Stimulated activated CD8-positive, alpha-beta memory T cell treated with anti-CD3 and anti-CD28 coated beads, Interleukin-4, amount 100 ng/mL, for 24 hours (primary cell): ENCODE results near the gene CMTM3.
"Not testable (repeated sequence)": the region's sequence is repeated elsewhere in the genome, so short reads cannot be mapped to it uniquely, and the experiment has no call there.

Experiments
- DNase-seq: peaks from one replicate; pipeline ENCODE4 v3.0.0-alpha.2; 2020; ENCODE audit warnings: low read depth

The CMTM3 gene

DNA sequence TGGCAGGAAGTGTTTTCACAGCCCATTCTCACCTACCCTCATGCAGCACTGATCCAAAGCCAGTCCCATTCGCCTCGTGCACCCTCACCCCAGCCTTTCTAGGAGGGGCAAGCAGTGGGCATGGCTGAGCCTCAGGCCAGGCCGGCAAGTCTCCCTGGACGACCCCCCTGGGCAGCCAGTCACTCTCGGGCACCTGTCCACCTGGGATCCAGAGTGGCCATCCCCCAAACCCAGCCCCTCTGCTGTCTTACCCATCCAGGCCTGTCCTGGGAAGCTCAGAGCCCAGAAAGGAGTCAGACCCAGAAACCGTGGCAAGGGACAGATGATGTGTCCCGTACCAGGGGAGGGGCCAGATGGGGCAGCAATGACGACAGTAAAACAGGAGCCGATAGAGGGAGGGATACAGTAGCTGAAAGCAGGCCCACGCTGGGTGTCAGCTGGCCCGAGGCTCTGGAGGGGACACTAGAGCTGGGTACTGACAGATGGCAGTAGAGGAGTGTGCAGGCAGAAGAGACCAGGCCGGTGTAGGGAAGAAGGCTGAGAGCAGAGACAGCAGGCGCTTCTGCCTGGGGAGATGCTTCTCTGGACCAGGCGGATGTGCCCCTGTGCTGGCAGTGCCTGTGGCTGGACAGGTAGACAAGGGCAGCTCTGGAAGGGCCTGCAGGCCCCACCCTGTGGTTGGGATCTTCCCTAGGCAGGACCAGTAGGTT lies 5.8 kb downstream of the CMTM3 start:
- no peak for DNase-seq

DNA sequence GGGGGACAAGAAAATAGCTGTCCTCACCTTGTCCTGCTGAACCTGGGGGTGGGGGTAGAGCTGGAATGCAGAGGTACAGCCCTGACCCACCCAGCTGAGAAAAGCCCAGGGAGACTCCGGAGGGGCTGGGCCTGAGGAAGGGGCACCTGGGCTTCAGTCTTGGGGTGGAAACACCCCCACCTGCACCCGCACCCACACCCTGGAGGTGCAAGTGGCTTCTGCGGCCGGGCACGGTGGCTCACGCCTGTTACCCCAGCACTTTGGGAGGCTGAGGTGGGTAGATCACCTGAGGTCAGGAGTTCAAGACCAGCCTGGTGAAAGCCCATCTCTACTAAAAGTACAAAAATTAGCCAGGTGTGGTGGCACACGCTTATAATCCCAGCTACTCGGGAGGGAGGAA lies 7.4 kb downstream of the CMTM3 start:
- not testable (repeated sequence) for DNase-seq

DNA sequence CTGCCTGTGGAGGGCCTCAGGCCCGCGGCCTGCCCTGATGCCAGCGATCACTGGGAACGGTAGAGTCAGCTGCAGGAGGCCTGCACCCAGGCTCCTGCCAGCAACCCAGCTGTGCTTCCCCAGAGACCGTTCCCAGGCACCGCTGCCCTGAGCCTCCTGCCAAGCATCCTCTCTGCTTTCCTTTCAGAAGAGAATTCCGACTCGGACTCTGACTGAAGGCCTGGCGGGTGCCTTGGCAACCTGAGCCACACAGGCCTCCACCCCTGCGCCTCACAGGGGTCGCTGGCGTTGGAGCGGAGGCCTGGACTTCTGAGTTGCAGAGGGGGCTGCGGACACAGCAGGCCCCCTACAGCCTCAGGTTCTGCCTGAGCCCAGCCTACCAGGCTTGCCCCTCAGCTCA lies 7.9 kb downstream of the CMTM3 start:
- no peak for DNase-seq

DNA sequence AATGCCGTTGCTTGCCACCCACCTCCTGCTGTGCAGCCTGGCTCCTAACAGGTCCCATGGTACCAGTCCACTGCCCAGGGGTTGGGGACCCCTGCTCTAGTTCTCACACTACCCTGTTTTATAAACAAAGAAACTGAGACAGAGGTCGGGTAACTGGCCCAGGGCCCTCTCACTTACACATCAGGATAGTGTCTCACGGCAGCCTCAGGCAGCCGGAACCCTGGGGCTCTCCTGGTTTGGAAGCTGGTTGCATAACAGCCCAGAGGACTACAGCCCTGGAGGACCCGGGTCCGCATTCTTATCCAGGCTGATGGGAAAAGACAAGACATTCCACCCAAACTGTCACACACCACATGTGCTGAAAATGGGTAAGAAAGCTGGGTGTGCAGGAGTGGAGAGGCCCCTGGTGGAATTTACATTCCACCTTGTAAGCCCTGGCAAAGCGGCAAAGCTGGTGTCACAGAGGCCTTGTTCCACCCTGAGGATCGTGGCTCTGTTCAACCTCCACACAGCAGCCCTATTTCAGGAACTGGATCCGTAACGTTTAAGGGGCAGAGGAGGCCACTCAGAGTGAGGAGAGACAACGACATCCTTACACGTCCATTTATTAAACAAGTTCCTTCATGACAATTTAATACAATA lies 9.8 kb downstream of the CMTM3 start:
- DNase-seq = no peak

DNA sequence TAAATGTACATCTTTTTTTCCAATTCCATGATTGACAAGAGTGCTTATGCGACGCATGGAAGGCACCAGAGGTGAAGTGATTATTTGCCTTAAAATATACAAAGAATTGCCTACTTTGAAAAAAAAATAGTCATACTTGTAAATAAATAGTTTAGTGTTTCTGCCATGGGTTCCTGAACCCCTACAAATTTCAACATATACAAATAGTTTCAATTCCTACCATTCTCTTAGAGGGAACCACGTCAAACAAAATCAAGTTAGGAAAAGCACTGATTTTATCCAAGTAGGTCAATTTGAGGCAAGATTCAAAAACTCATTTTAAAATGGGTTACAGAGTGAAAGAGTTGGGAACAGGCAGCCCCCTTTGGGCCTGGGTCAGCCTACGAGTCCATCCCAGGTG lies 11.7 kb downstream of the CMTM3 start:
- no peak for DNase-seq

DNA sequence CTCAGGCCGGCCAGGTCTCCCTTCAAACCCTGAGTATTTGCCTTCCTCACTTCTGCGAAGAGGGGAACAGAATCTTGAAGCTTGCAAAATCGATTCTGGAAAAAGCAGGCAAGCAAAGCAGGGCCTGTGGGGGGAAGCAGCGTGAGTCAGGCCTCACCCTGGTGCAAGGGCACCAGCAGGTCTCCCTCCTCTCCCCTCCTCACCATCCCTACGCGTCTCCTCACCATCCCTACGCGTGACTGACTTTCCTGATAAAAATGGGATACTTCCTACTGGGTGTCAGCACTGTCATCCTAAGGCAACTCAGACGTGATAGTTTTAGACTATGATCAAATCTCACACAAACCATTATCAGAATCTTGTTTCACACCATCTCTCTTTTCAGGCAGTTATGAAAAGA lies 12.1 kb downstream of the CMTM3 start:
- DNase-seq = no peak

DNA sequence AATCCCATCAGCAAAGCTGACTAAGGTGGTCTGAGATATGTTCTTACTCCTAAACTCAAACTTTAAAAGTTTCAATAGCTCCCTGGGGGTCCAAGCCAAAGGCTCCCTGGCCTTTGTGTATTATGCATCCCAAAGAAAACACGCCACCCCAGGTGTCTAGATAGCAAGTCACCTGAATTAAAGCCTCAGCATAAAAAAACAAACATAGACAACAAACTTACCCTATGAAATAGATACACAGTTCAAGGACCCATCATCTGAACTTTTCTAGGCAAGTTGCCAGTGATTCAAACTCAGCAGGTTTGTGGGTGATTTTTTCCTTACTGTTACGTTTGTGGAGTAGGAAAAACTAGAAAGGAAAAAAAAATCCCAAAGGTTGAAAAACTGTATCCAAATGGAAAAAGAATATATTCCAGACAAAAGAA lies 12.5 kb downstream of the CMTM3 start:
- DNase-seq = no peak

DNA sequence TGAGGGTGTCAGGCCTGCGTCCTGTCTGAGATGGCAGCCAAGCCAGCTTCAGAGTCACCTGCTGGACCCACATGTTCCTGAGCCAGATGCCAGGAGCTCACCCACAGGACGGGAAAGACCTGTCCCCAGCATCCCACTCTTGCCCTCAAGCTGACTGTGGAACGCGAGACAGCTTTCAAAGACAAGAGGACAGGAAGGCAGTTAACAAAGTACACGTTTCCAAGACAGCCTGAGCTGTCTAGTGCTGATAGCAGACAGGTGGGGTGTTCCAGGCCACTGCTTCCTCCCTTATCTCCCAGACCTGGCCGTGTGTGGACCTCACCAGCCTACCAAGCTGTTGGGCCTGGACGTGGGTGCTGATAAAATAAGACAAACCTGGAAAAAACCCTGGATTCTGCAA lies 13.2 kb downstream of the CMTM3 start:
- DNase-seq = no peak

DNA sequence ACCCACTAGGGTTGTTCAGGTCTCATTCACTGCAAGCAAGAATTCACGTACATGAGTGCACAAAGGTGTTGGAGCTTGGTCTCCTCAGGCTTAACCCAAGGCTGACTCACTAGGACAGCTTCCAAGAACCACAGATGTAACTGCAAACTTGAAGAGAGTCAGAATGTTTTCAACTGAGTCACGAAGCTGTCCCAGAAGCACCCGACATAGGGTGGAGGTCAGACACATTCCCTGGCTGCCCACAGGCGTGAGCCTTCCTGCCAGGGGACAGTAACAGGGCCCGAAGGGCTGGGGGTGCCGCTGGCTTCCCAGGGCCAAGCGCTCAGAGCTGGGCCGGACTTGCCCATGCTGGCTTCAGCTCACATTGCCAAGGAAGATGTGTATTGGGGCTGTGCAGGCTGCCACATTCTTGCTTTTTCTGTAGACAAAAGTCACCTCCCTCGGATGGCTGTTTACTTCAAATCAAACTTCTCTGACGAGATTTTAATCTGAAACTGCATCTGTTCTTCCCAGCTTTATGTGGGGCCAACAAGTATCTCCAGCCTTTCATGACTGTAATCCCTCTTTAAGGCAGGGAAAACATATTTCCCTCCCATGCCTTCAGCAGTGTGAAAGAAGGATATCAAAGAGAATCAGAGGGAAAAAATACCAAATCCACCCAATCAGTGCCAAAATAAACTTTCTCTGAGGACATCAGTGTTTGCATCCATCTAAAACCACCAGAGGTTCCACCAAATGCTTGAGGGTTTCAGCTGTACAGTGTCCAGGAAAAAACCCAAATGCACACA lies 14.3 kb downstream of the CMTM3 start:
- no peak for DNase-seq

DNA sequence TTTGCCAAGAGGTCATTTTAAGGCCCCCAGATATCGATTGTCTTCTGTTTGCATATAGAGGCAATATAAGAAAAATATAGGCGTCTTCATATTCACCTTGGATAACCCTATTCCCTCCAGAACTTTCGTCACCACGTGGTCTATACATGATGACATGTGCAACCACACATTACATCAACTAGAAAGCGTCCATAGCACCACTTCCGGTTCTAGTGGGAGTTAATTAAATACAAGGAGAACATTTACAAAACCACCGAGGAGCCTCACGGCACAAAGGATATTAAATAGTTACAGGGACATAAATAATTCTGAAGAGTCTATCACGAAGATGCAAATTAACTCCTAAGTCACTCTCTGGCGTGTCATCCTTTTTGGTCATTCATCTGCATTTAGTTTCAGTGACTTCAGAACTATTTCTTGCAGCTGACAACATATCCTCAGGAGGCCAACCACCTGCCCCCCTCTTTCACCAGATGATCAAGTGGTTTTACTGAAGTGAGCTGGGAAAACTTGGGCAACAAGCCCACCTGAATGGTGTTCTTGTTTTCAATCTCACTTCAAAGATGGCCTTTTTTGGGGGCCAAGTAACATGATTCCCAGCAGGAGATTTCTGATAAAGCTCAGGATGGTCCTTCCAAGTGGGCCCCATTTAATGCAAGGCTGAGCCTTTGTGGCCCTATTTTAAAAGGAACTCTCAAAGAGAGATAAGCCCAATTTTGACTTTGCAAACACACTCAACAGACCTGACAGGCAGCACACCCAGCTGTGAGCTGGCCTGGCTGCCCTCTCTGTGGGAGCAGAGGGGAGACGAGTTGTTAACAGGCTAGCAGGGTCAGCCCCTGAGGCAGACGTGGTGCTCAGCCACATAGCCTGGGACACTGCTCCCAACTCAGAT lies 15.3 kb downstream of the CMTM3 start:
- DNase-seq = no peak

DNA sequence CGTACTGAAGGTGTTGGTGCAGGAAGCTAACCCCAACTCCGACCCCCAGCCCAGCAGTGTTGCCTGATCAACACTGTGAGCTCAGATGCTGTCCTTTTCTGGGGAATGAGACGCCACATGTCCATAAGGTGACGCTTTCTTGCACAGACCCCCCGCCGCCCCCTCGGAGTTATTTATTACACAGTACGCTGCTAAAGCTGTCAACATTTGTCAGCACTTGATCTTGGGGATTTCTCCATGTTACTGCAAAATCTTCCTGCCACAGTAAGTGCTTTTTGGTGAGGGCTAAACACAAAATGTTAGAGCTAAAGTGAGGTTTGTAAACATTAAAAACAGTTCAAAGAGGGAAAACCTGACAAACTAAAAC lies 15.9 kb downstream of the CMTM3 start:
- DNase-seq = no peak

DNA sequence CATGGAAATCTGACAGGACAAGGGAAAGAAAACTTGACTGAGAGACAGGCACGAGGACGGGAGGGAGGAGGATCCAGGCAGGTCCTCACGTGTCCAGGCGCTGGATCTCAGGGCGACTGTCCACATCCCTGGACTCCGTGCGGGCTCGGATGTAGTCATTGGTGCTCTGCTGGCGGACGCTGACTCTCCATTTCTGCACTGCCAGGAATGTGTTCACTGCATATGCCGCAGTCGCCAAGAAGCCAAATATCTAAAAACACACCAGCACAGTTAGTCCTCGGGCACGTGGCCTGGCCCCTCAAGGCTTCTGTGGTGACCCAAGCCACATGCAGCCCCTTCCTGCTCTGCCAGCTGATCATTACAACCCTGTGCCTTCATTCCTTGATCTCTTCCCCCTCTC lies 17.5 kb downstream of the CMTM3 start:
- DNase-seq = no peak

DNA sequence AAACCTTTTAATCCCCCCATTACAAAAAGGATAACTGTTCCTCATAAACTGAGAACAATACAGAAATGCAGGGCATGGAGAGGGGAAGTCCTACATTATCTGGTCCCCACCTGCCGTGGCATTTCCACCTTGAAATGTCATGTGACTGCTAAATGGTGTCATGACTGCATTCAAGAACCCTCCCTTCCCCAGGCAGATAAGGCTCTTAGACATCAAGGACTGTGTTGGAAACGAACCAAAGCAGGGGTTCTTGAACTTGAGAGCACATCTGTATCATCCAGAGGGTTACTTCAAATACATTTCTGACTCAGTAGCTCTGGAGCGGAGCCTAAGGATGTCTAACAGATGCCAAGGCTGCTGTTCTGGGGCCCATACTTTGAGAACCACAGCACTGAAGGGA lies 18.4 kb downstream of the CMTM3 start:
- DNase-seq = no peak

DNA sequence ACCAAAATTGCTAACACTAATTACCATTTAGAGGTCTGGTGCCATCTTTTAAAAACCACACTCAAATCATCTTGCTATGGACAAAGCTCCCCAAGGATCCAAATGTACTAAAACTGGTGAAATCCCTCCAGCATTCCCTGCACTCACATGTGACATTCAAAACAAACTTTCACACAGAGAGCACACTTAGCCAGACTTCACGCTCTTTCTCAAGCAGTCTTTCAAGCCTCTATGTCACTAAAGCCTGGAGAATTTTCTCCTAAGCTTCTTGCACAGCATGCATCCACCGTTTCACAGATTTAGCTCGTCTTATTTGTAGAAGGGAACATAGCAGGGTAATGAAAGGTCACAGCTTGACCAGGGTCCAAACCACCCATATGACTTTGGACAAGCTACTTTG lies 19.3 kb downstream of the CMTM3 start:
- no peak for DNase-seq

DNA sequence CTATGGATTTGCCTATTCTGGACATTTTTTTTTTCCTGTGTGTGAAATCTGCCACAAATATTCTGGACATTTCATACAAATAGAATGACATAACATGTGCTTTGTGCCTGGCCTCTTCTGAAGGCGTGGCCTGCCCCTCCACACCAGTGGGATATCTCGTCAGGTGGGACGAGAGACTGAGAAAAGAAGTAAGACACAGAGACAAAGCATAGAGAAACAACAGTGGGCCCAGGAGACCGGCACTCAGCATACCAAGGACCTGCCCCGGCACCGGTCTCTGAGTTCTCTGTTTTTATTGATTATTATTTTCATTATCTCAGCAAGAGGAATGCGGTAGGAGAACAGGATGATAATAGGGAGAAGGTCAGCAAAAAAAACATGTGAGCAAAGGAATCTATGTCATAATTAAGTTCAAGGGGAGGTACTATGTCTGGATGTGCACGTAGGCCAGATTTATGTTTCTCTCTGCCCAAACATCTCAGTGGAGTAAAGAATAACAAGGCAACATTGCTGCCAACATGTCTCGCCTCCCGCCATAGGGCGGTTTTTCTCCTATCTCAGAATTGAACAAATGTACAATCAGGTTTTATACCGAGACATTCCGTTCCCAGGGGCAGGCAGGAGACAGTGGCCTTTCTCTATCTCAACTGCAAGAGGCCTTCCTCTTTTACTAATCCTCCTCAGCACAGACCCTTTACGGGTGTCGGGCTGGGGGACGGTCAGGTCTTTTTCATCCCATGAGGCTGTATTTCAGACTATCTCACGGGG lies 23.3 kb downstream of the CMTM3 start:
- DNase-seq = not testable (repeated sequence)

DNA sequence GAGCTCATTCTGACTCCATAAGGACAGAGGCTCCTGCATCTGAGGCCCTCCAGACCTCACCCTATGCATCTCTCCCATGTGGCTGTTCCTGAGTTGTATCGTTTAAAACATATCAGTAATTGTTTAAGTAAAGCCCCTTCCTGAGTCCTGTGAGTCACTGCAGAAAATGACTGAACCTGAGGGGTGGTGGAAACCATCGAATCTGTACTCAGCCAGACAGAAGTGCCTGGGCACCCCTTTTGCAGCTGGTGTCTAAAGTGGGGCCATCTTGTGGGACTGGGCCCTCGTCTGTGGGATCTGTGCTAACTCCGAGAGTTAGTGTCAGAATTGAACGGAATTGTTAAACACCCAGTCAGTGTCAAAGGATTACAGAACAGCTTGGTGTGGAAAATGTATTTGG lies 25.4 kb downstream of the CMTM3 start:
- DNase-seq = no peak

DNA sequence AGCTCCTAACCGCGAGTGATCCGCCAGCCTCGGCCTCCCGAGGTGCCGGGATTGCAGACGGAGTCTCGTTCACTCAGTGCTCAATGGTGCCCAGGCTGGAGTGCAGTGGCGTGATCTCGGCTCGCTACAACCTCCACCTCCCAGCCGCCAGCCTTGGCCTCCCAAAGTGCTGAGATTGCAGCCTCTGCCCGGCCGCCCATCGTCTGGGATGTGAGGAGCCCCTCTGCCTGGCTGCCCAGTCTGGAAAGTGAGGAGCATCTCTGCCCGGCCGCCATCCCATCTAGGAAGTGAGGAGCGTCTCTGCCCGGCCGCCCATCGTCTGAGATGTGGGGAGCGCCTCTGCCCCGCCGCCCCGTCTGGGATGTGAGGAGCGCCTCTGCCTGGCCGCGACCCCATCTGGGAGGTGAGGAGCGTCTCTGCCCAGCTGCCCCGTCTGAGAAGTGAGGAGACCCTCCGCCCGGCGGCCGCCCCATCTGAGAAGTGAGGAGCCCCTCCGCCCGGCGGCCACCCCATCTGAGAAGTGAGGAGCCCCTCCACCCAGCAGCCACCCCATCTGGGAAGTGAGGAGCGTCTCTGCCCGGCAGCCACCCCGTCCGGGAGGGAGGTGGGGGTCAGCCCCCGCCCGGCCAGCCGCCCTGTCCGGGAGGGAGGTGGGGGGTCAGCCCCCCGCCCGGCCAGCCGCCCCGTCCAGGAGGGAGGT lies 26.2 kb downstream of the CMTM3 start:
- DNase-seq = not testable (repeated sequence)

DNA sequence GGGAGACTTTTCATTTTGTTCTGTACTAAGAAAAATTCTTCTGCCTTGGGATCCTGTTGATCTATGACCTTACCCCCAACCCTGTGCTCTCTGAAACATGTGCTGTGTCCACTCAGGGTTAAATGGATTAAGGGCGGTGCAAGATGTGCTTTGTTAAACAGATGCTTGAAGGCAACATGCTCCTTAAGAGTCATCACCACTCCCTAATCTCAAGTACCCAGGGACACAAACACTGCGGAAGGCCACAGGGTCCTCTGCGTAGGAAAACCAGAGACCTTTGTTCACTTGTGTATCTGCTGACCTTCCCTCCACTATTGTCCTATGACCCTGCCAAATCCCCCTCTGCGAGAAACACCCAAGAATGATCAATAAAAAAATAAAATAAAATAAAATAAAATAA lies 27.1 kb downstream of the CMTM3 start:
- DNase-seq = not testable (repeated sequence)

DNA sequence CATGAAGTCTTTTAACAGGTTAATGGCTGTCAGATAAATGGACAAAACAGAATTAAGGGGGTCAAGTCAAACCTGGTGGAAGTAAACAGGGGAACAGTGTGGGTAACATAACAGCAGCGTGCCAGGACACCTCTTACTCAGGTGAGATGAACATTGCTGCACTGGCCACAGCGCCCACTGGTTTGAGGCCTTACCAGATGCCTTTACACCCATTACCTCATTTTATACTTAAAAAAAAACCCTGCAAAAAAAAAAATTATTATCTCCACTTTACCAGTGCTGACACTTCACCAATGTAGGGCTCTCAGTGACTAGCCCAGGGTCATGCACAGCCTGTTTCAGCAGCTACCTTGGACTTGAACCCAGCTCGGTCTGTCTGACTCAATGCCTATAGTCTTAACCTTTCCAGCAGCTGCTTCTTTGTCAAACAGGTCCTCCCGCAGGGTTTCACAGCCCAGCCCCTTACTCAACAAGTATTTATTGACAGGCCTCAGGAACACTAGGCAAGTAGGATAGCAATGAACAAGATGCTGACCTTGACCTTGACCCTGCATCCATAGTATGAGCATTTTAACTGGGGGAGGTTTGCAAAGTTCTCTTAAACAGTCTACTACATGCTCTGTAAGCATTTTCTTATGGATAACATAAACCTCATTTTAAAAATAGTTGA lies 30.2 kb downstream of the CMTM3 start:
- no peak for DNase-seq

DNA sequence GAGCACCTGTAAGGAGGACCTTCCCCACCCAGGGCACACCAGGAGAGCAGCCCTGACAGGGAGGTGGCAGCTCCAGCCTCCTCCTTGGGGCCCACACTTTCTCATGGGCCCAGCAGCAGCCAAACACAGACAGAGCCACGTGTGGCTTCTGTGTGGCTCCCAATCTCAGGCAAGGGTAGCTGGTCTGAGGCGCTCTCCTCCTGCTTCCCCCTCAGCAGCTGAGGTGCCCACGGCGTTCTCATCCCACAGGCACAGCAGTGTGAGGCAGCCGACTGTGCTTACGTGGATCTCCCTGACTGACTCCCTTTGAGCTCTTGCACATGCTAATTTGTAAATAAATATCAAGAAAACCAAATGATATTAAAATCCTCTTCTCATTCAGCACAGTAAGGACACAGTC lies 30.9 kb downstream of the CMTM3 start:
- DNase-seq = no peak
